Osteoblast (primary cell): Measurements from ENCODE around the gene SIRPD. TPM values are rescaled to one million over a fixed set of nuclear protein-coding genes. Genes with fewer than 3 reads are reported as not detected.

Experiments used
- DNase-seq: peaks from one replicate; pipeline ENCODE4 v3.0.0; 2011; ENCODE audit warnings: low spot score, mixed read lengths; ENCODE audit not compliant: insufficient read length; ENCODE audit errors: missing footprints
- H2AFZ ChIP-seq: 2 replicates; pipeline ENCODE4 v1.6.0; 2011; ENCODE audit warnings: mild to moderate bottlenecking, low read length
- H3K27ac ChIP-seq: 2 replicates; pipeline ENCODE4 v1.5.1; 2011; ENCODE audit warnings: mild to moderate bottlenecking, low read depth, low read length, moderate library complexity
- H3K27me3 ChIP-seq: 2 replicates; pipeline ENCODE4 v1.6.0; 2012; ENCODE audit warnings: mild to moderate bottlenecking, control low read depth, inconsistent platforms, low read length, moderate library complexity; ENCODE audit not compliant: insufficient read depth
- H3K36me3 ChIP-seq: 2 replicates; pipeline ENCODE4 v1.5.1; 2011; ENCODE audit warnings: mild to moderate bottlenecking, low read length, control low read depth, moderate library complexity; ENCODE audit not compliant: insufficient read depth
- H3K4me1 ChIP-seq: 2 replicates; pipeline ENCODE4 v1.5.1; 2011; ENCODE audit warnings: mild to moderate bottlenecking, low read length, control low read depth, moderate library complexity; ENCODE audit not compliant: insufficient read depth
- H3K4me2 ChIP-seq: 2 replicates; pipeline ENCODE4 v1.6.0; 2011; ENCODE audit warnings: mild to moderate bottlenecking, low read length; ENCODE audit not compliant: insufficient read depth
- H3K4me3 ChIP-seq: fragments of 200-600 bp; sonication (generic); 3 replicates; pipeline ENCODE4 v1.5.1; 2012; ENCODE audit warnings: mild to moderate bottlenecking, low read length, inconsistent platforms; ENCODE audit not compliant: insufficient read depth
- H3K79me2 ChIP-seq: 2 replicates; pipeline ENCODE4 v1.6.0; 2012; ENCODE audit warnings: mild to moderate bottlenecking, low read length, control low read depth, inconsistent platforms; ENCODE audit not compliant: insufficient read depth
- H3K9me3 ChIP-seq: 2 replicates; pipeline ENCODE4 v1.5.1; 2011; ENCODE audit warnings: low read depth, low read length, control low read depth
- H4K20me1 ChIP-seq: 2 replicates; pipeline ENCODE4 v1.6.0; 2012; ENCODE audit warnings: mild to moderate bottlenecking, low read length, control low read depth; ENCODE audit not compliant: insufficient read depth
- total RNA-seq: library from RNA; depleted of rRNA; stranded (reverse); fragments of >200 nt; gene quantifications from 2 replicates; pipeline ENCODE4 v1.2.3, GENCODE V29; 2012
- TF ChIP-seq, protein P1 (sequence below): IDR thresholded peaks from 2 replicates; pipeline ENCODE4 v1.5.1; 2011; ENCODE audit warnings: mild to moderate bottlenecking, low read depth, low read length, moderate library complexity; ENCODE audit errors: extremely low read depth

The SIRPD gene
- total RNA-seq, 1 donor, result not detected

DNA sequence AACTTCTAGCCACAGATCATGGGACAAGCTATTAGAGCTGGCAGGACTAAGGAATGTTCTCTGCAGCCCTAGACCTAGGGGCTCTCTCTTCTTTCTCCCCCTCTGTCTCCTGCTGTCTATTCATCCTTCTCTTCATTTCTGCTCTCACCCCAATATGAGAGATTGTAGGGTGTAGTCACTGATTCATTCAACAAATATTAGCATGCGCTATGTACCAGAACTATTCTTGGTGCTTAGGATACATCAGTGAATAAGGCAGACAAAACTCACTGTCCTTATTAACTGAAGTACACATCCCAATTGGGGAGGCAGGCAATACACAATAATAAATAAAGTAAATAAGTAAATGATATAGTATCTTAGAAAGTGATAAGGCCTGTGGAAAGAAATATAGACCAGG lies 51.6 kb downstream of the SIRPD start:
- no peak for DNase-seq
- Histone ChIP-seq H3K4me3 (no peak overlapping the region), H3K27me3 (peaks cover 13% of the 10 kb centered on the region), H3K27ac (no peak overlapping the region), H4K20me1 (no peaks in the 10 kb centered on the region), H2AFZ (no peak overlapping the region), H3K4me2 (no peak overlapping the region), H3K9me3 (no peaks in the 10 kb centered on the region), H3K79me2 (no peaks in the 10 kb centered on the region), H3K4me1 (peaks cover 8% of the 10 kb centered on the region), H3K36me3 (no peaks in the 10 kb centered on the region)
- TF ChIP-seq, protein P1, sequence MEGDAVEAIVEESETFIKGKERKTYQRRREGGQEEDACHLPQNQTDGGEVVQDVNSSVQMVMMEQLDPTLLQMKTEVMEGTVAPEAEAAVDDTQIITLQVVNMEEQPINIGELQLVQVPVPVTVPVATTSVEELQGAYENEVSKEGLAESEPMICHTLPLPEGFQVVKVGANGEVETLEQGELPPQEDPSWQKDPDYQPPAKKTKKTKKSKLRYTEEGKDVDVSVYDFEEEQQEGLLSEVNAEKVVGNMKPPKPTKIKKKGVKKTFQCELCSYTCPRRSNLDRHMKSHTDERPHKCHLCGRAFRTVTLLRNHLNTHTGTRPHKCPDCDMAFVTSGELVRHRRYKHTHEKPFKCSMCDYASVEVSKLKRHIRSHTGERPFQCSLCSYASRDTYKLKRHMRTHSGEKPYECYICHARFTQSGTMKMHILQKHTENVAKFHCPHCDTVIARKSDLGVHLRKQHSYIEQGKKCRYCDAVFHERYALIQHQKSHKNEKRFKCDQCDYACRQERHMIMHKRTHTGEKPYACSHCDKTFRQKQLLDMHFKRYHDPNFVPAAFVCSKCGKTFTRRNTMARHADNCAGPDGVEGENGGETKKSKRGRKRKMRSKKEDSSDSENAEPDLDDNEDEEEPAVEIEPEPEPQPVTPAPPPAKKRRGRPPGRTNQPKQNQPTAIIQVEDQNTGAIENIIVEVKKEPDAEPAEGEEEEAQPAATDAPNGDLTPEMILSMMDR, result no peak

DNA sequence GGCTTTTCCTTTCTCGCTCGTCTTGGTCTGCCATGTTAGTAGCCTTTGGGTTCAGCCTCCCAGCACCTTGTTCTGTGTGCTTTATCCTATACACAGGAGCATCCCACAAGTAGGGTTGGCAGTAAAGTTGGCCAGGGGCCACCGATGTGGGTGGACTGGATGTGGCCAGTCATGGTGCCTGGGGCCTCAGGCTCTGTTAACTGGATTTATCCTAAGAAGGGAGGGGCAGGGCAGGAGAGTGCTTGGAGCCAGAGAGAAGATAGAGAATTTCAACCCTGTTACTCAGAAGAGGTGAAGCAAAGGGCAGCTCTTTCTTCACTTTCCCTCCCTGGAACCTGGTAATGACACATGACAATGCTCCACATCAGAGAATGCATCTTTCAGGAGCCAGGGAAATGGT lies 52.1 kb downstream of the SIRPD start:
- peaks cover 15% of the 10 kb centered on the region for H3K27me3 ChIP-seq
- no peak overlapping the region for H3K4me2 ChIP-seq
- H2AFZ ChIP-seq, result no peak overlapping the region
- H3K79me2 ChIP-seq, result no peaks in the 10 kb centered on the region
- H3K9me3 ChIP-seq, result no peaks in the 10 kb centered on the region
- no peaks in the 10 kb centered on the region for H3K36me3 ChIP-seq
- DNase-seq, result peak; percentile 49
- TF ChIP-seq, protein P1, result no peak
- H4K20me1 ChIP-seq, result no peaks in the 10 kb centered on the region
- no peak overlapping the region for H3K4me3 ChIP-seq
- H3K27ac ChIP-seq, result no peak overlapping the region
- peaks cover 8% of the 10 kb centered on the region for H3K4me1 ChIP-seq

DNA sequence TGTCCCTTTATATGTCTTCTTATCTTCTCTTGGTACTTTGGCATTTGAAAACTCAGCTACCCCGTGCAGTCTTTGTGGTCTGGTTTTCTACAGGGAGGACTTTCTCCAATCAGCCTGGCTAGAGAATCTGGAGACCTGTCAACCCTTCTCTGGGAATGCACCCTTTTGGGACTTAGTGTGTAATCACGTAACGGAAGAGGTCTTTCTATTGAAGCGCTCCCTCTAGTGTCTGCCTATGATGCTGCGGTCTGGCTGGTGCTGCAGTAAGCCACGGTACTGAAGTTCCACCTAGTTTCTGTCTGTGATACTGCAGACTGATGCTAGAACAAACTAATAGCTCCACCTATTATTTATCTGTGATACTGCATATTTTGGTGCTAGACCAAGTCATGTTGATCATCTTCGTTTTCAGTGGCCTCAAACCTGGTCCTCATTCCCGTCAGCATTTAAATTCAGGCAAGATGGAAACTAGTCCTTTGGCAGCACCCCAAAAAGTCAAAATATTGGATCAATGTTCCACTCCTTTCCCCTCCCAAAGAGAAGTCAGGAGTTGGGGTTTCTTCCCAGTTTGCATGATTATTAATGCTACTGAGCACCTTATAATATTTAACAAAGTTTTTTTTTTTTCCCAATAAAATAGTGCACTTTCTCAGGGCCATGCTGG lies 53.8 kb downstream of the SIRPD start:
- H4K20me1 ChIP-seq, result no peaks in the 10 kb centered on the region
- DNase-seq, result peak; percentile 82
- peaks cover 8% of the 10 kb centered on the region for H3K4me1 ChIP-seq
- no peaks in the 10 kb centered on the region for H3K9me3 ChIP-seq
- H3K27me3 ChIP-seq, result peaks cover 22% of the 10 kb centered on the region
- no peak overlapping the region for H3K4me3 ChIP-seq
- no peak overlapping the region for H2AFZ ChIP-seq
- no peaks in the 10 kb centered on the region for H3K36me3 ChIP-seq
- TF ChIP-seq, protein P1, result peak; percentile 100
- H3K4me2 ChIP-seq, result no peak overlapping the region
- no peak overlapping the region for H3K27ac ChIP-seq
- no peaks in the 10 kb centered on the region for H3K79me2 ChIP-seq

DNA sequence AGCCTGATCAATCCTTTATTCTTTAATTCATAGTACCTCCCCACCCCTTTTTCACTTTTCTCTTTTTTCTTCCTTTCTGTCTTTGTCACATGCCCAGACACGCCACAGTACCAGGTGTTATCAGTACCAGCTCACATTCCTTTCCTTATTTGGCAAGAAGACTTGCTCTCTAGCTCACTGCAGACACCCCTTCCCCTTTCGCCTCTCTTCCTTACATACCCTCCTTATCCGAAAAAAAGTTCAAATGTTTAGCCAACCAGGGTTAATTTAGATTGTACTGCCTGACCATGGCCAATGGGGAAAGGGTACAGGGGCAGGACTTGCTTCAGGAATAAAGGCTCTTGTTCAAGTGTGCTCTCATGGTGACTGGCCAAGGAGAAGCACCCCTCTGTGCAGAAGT lies 57.0 kb downstream of the SIRPD start:
- H3K27me3 ChIP-seq, result peaks cover 28% of the 10 kb centered on the region
- H3K79me2 ChIP-seq, result no peaks in the 10 kb centered on the region
- H3K4me1 ChIP-seq, result peaks cover 4% of the 10 kb centered on the region
- TF ChIP-seq, protein P1, result no peak
- no peak overlapping the region for H3K4me2 ChIP-seq
- no peak overlapping the region for H3K4me3 ChIP-seq
- no peaks in the 10 kb centered on the region for H3K36me3 ChIP-seq
- no peaks in the 10 kb centered on the region for H4K20me1 ChIP-seq
- H2AFZ ChIP-seq, result no peak overlapping the region
- H3K27ac ChIP-seq, result no peak overlapping the region
- DNase-seq, result no peak
- H3K9me3 ChIP-seq, result no peaks in the 10 kb centered on the region
